Activated naive CD8-positive, alpha-beta T cell (primary cell): Measurements from ENCODE around the gene BABAM1.

Experiments
- H3K27ac Mint-ChIP-seq: one replicate; pipeline ENCODE4 v1.8.0; 2021; ENCODE audit warnings: mixed read lengths
- H3K27me3 Mint-ChIP-seq: one replicate; pipeline ENCODE4 v1.8.0; 2021; ENCODE audit warnings: mixed read lengths
- H3K36me3 Mint-ChIP-seq: one replicate; pipeline ENCODE4 v1.8.0; 2021; ENCODE audit warnings: mixed read lengths
- H3K4me1 Mint-ChIP-seq: one replicate; pipeline ENCODE4 v1.8.0; 2021; ENCODE audit warnings: low read depth, mixed read lengths
- H3K4me3 Mint-ChIP-seq: one replicate; pipeline ENCODE4 v1.8.0; 2021; ENCODE audit warnings: mild to moderate bottlenecking, mixed read lengths
- H3K9me3 Mint-ChIP-seq: one replicate; pipeline ENCODE4 v1.8.0; 2021; ENCODE audit warnings: low read depth, mixed read lengths

Gene BABAM1

DNA sequence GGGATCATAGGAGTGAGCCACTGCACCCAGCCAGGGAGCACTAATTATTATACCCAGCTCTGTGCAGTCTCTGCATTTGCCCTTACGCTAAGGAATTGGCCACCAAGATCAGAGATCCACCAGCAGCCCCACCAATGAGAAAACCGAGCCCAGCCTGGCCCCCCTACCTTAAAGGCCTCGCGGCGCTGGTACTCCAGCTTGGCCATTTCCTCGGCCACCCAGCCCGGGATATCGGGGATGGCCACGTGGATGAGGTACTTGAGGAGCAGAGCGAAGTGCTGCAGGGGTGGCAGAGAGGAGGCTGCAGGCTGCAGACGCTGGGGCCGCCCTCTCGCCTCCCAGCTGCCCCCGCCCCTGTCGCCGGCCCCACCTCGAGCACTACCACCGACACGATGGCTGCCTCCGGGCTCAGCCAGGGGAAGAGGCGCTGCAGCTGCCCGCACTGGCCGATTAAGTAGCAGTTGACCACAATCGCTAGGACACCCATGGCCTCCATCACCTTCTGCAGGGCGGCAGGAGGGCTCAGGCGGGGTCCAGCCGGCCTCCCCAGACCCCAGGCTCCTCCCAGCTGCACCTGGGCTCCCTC lies 59.9 kb downstream of the BABAM1 start:
- H3K36me3 Mint-ChIP-seq: no peaks in the 10 kb centered on the region
- no peaks in the 10 kb centered on the region for H3K27me3 Mint-ChIP-seq
- H3K4me3 Mint-ChIP-seq: peak overlapping the region; percentile 42
- H3K4me1 Mint-ChIP-seq: peaks cover 11% of the 10 kb centered on the region
- H3K27ac Mint-ChIP-seq: no peak overlapping the region
- H3K9me3 Mint-ChIP-seq: no peaks in the 10 kb centered on the region

DNA sequence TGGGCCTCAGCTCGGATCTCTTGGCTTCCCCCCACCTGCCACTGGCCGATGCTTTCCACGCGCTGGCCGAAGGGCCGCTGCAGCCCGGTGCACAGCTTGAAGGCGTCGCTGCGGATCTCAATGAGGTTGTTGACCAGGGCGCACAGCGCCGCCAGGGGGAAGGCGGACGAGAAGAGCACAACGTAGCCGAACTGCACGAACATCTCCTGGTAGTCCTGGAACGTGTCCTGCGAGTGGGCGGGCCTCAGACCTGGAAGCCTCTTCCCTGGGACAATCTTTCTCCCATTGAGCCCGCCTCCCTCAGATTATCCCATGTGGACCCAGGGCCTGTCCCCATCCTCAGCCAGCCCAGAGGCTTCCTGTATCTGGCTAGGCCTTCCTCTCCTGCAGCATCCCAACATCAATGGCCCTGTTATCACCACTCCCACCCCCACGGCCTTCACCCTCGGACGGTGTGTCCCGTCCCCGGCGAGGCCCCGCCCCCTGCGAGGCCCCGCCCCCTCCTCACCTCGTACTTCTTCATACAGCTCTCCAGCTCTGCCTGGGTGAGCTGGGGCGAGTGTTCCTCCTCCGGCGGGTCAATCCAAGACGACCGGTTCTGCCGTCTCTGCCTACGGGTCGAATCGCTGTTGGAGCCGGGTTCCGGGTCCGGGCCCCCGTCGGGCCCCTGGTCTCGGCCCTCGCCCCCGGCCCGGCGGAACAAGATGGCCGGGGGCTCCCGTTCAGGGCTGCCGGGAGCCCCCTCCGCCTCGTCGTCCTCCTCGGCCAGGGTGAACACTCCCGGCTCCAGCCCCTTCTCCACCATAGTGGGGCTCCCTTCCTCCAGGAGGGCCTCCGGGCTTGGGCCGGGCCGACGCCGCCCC lies 60.6 kb downstream of the BABAM1 start:
- Mint-ChIP-seq H3K4me1 (peaks cover 14% of the 10 kb centered on the region), H3K9me3 (no peaks in the 10 kb centered on the region), H3K36me3 (no peaks in the 10 kb centered on the region), H3K4me3 (peak overlapping the region; percentile 59), H3K27ac (no peak overlapping the region), H3K27me3 (no peaks in the 10 kb centered on the region)
